BE2C (cell line): ENCODE measurements around the gene TANC1.
A peak's percentile ranks its signal among the peaks of the same experiment; 100 is the strongest.

Experiments used
- DNase-seq: peaks from one replicate; pipeline ENCODE4 v3.0.0-alpha.2; 2020
- H3K27me3 ChIP-seq: fragments of 250-450 bp; sonication (Bioruptor Pico); 2 replicates; pipeline ENCODE4 v1.5.1; 2020; ENCODE audit warnings: mild to moderate bottlenecking
- H3K36me3 ChIP-seq: fragments of 250-450 bp; sonication (Bioruptor Pico); 2 replicates; pipeline ENCODE4 v1.5.1; 2020; ENCODE audit warnings: mild to moderate bottlenecking
- H3K4me1 ChIP-seq: fragments of 250-450 bp; sonication (Bioruptor Pico); 2 replicates; pipeline ENCODE4 v1.5.1; 2020
- H3K4me3 ChIP-seq: 2 replicates; pipeline ENCODE4 v1.5.1; 2011; ENCODE audit warnings: low read depth, low read length
- H3K9me3 ChIP-seq: fragments of 250-450 bp; sonication (Bioruptor Pico); 2 replicates; pipeline ENCODE4 v1.5.1; 2020
- CTCF ChIP-seq: IDR thresholded peaks from 2 replicates; pipeline ENCODE4 v1.5.1; 2012; ENCODE audit warnings: mild to moderate bottlenecking, low read depth, low read length

TANC1 gene

GRCh38 chr2:158969162-158969714, 798 bp downstream of the TANC1 start:
- no peaks in the 10 kb centered on the region for H3K9me3 ChIP-seq
- no peak for DNase-seq
- H3K36me3 ChIP-seq, result no peaks in the 10 kb centered on the region
- no peaks in the 10 kb centered on the region for H3K4me1 ChIP-seq
- no peaks in the 10 kb centered on the region for H3K27me3 ChIP-seq
- no peak for TF ChIP-seq CTCF
- peak overlapping the region; percentile 86 for H3K4me3 ChIP-seq

GRCh38 chr2:158969715-158970240, 1.3 kb downstream of the TANC1 start:
- Histone ChIP-seq H3K9me3 (no peaks in the 10 kb centered on the region), H3K36me3 (no peaks in the 10 kb centered on the region), H3K27me3 (no peaks in the 10 kb centered on the region), H3K4me3 (peak overlapping the region; percentile 86), H3K4me1 (no peaks in the 10 kb centered on the region)
- peak; percentile 33 for DNase-seq
- no peak for TF ChIP-seq CTCF

GRCh38 chr2:158970241-158970751, 1.9 kb downstream of the TANC1 start:
- no peaks in the 10 kb centered on the region for H3K9me3 ChIP-seq
- H3K36me3 ChIP-seq, result no peaks in the 10 kb centered on the region
- H3K4me3 ChIP-seq, result peak overlapping the region; percentile 86
- no peak for TF ChIP-seq CTCF
- H3K27me3 ChIP-seq, result no peaks in the 10 kb centered on the region
- DNase-seq, result no peak
- H3K4me1 ChIP-seq, result no peaks in the 10 kb centered on the region

GRCh38 chr2:158973116-158973956, 4.9 kb downstream of the TANC1 start:
- no peaks in the 10 kb centered on the region for H3K4me1 ChIP-seq
- H3K36me3 ChIP-seq, result no peaks in the 10 kb centered on the region
- no peaks in the 10 kb centered on the region for H3K27me3 ChIP-seq
- DNase-seq, result no peak
- no peaks in the 10 kb centered on the region for H3K9me3 ChIP-seq
- no peak for TF ChIP-seq CTCF
- no peak overlapping the region for H3K4me3 ChIP-seq

- Histone ChIP-seq H3K9me3 (no peaks in the 10 kb centered on the region), H3K4me3 (no peak overlapping the region), H3K36me3 (no peaks in the 10 kb centered on the region), H3K27me3 (no peaks in the 10 kb centered on the region), H3K4me1 (no peaks in the 10 kb centered on the region)
- DNase-seq, result no peak
- no peak for TF ChIP-seq CTCF
These were observed 7.0 kb downstream of the TANC1 start for GRCh38 chr2:158975271-158975921.
